Activated naive CD4-positive, alpha-beta T cell treated with anti-CD3 and anti-CD28 coated beads, Interleukin-2, amount 10 ng/mL, durations not matched to agents 7 days and 5 days (primary cell): ENCODE results near the gene UNC119B.

ENCODE experiments used
- CTCF ChIA-PET: fragments of 350-600 bp; sonication (Branson Sonifier 250); formaldehyde crosslinking; loops from one replicate; lab custom pipeline; 2021; ENCODE audit warnings: antibody characterized with exemption; lab: Charles Lee
- DNase-seq: peaks from one replicate; pipeline ENCODE4 v3.0.0-alpha.2; 2020
- H3K27ac Mint-ChIP-seq: one replicate; pipeline ENCODE4 v1.8.0; 2021; ENCODE audit warnings: mild to moderate bottlenecking, moderate library complexity, mixed read lengths
- H3K27me3 Mint-ChIP-seq: one replicate; pipeline ENCODE4 v1.8.0; 2021; ENCODE audit warnings: mild to moderate bottlenecking, mixed read lengths
- H3K36me3 Mint-ChIP-seq: one replicate; pipeline ENCODE4 v1.8.0; 2021; ENCODE audit warnings: mixed read lengths
- H3K4me1 Mint-ChIP-seq: one replicate; pipeline ENCODE4 v1.8.0; 2021; ENCODE audit warnings: mixed read lengths
- H3K4me3 Mint-ChIP-seq: one replicate; pipeline ENCODE4 v1.8.0; 2021; ENCODE audit warnings: mild to moderate bottlenecking, moderate library complexity, mixed read lengths
- H3K9me3 Mint-ChIP-seq: one replicate; pipeline ENCODE4 v1.8.0; 2021; ENCODE audit warnings: mixed read lengths

UNC119B gene

GRCh38 chr12:120678572-120678971, 31.7 kb upstream of the UNC119B start:
- Mint-ChIP-seq H3K4me3 (no peak overlapping the region), H3K27ac (peak overlapping the region; percentile 75), H3K4me1 (peaks cover 25% of the 10 kb centered on the region), H3K9me3 (no peaks in the 10 kb centered on the region), H3K27me3 (peaks cover 21% of the 10 kb centered on the region), H3K36me3 (no peaks in the 10 kb centered on the region)
- CTCF ChIA-PET, result interaction anchor here (1.0 to 1.4 kb wide), 2 partner anchors 29 to 32 kb away, joined by 3 to 8 read pairs; no protein-coding TSS in a partner anchor
- DNase-seq, result no peak

GRCh38 chr12:120680165-120680738, 30.0 kb upstream of the UNC119B start:
- Mint-ChIP-seq H3K36me3 (no peaks in the 10 kb centered on the region), H3K27ac (no peak overlapping the region), H3K4me3 (no peak overlapping the region), H3K4me1 (peaks cover 34% of the 10 kb centered on the region), H3K27me3 (peaks cover 11% of the 10 kb centered on the region), H3K9me3 (no peaks in the 10 kb centered on the region)
- no peak for DNase-seq
- CTCF ChIA-PET, result interaction anchor here (1.2 to 1.3 kb wide), 2 partner anchors 31 kb away, joined by 3 to 10 read pairs; no protein-coding TSS in a partner anchor

- Mint-ChIP-seq H3K27me3 (peaks cover 6% of the 10 kb centered on the region), H3K36me3 (peaks cover 1% of the 10 kb centered on the region), H3K4me1 (peaks cover 39% of the 10 kb centered on the region), H3K27ac (no peak overlapping the region), H3K9me3 (no peaks in the 10 kb centered on the region), H3K4me3 (peak overlapping the region; percentile 23)
- no peak for DNase-seq
- CTCF ChIA-PET, result interaction anchor here (0.7 kb wide), 1 partner anchor 237 kb away, joined by 3 read pairs; no protein-coding TSS in a partner anchor
These were observed 25.7 kb upstream of the UNC119B start for GRCh38 chr12:120684523-120684932.

GRCh38 chr12:120685522-120685921, 24.7 kb upstream of the UNC119B start:
- H3K36me3 Mint-ChIP-seq, result peaks cover 1% of the 10 kb centered on the region
- H3K4me1 Mint-ChIP-seq, result peaks cover 42% of the 10 kb centered on the region
- no peaks in the 10 kb centered on the region for H3K9me3 Mint-ChIP-seq
- H3K4me3 Mint-ChIP-seq, result peak overlapping the region; percentile 88
- H3K27me3 Mint-ChIP-seq, result no peaks in the 10 kb centered on the region
- H3K27ac Mint-ChIP-seq, result peak overlapping the region; percentile 33
- DNase-seq, result no peak
- CTCF ChIA-PET, result no interaction called here

- Mint-ChIP-seq H3K27ac (peak overlapping the region; percentile 93), H3K27me3 (no peaks in the 10 kb centered on the region), H3K4me3 (peak overlapping the region; percentile 88), H3K9me3 (no peaks in the 10 kb centered on the region), H3K4me1 (peaks cover 49% of the 10 kb centered on the region), H3K36me3 (peaks cover 4% of the 10 kb centered on the region)
- CTCF ChIA-PET, result interaction anchor here (1.0 to 2.4 kb wide), 2 partner anchors 38 to 103 kb away, joined by 3 to 29 read pairs; no protein-coding TSS in a partner anchor
- peak; percentile 99 for DNase-seq
These were observed 24.0 kb upstream of the UNC119B start for GRCh38 chr12:120686151-120686689.

GRCh38 chr12:120686690-120687577, 23.3 kb upstream of the UNC119B start, which contains the start of gene MLEC:
Gene MLEC, plus strand, starts transcription at chr12:120687149. Its CDS starts 148 bp downstream, at chr12:120687297.
- DNase-seq, result peak; percentile 99
- Mint-ChIP-seq H3K27me3 (no peaks in the 10 kb centered on the region), H3K4me1 (peaks cover 56% of the 10 kb centered on the region), H3K9me3 (no peaks in the 10 kb centered on the region), H3K36me3 (peaks cover 4% of the 10 kb centered on the region), H3K4me3 (peak within 1 kb of the TSS; percentile 90), H3K27ac (peak within 1 kb of the TSS; percentile 93)
- CTCF ChIA-PET, result interaction anchor here (0.5 to 2.4 kb wide), 4 partner anchors 39 to 126 kb away, joined by 3 to 29 read pairs (median 3); no protein-coding TSS in a partner anchor

GRCh38 chr12:120687578-120688289, 22.5 kb upstream of the UNC119B start:
- Mint-ChIP-seq H3K27ac (peak overlapping the region; percentile 69), H3K4me3 (peak overlapping the region; percentile 90), H3K4me1 (peaks cover 64% of the 10 kb centered on the region), H3K27me3 (no peaks in the 10 kb centered on the region), H3K9me3 (no peaks in the 10 kb centered on the region), H3K36me3 (peaks cover 10% of the 10 kb centered on the region)
- CTCF ChIA-PET, result interaction anchor here (0.6 to 2.4 kb wide), 8 partner anchors 13 to 284 kb away, joined by 3 to 29 read pairs (median 3); partner anchors contain the start of gene POP5
- DNase-seq, result peak; percentile 44

- Mint-ChIP-seq H3K36me3 (peaks cover 16% of the 10 kb centered on the region), H3K27me3 (no peaks in the 10 kb centered on the region), H3K4me3 (peak overlapping the region; percentile 90), H3K4me1 (peaks cover 72% of the 10 kb centered on the region), H3K27ac (peak overlapping the region; percentile 69), H3K9me3 (no peaks in the 10 kb centered on the region)
- CTCF ChIA-PET, result interaction anchor here (0.9 to 5.8 kb wide), 9 partner anchors 12 to 283 kb away, joined by 3 to 45 read pairs (median 4); partner anchors contain the start of gene POP5
- DNase-seq, result no peak
These were observed 21.7 kb upstream of the UNC119B start for GRCh38 chr12:120688527-120689071.

- Mint-ChIP-seq H3K36me3 (peaks cover 26% of the 10 kb centered on the region), H3K9me3 (no peaks in the 10 kb centered on the region), H3K4me3 (peak overlapping the region; percentile 90), H3K4me1 (peaks cover 73% of the 10 kb centered on the region), H3K27me3 (no peaks in the 10 kb centered on the region), H3K27ac (no peak overlapping the region)
- DNase-seq, result no peak
- CTCF ChIA-PET, result interaction anchor here (0.7 to 5.8 kb wide), 5 partner anchors 20 to 282 kb away, joined by 3 to 45 read pairs (median 4); partner anchors contain the start of gene POP5
These were observed 20.7 kb upstream of the UNC119B start for GRCh38 chr12:120689397-120690082.

- Mint-ChIP-seq H3K4me3 (no peak overlapping the region), H3K9me3 (no peaks in the 10 kb centered on the region), H3K27ac (no peak overlapping the region), H3K4me1 (peaks cover 68% of the 10 kb centered on the region), H3K27me3 (no peaks in the 10 kb centered on the region), H3K36me3 (peaks cover 31% of the 10 kb centered on the region)
- CTCF ChIA-PET, result interaction anchor here (1.5 to 5.8 kb wide), 2 partner anchors 19 to 42 kb away, joined by 4 to 45 read pairs; no protein-coding TSS in a partner anchor
- DNase-seq, result no peak
These were observed 20.2 kb upstream of the UNC119B start for GRCh38 chr12:120690083-120690450.

- CTCF ChIA-PET, result interaction anchor here (0.5 to 5.8 kb wide), 2 partner anchors 43 to 251 kb away, joined by 3 to 45 read pairs; no protein-coding TSS in a partner anchor
- Mint-ChIP-seq H3K27ac (no peak overlapping the region), H3K9me3 (no peaks in the 10 kb centered on the region), H3K27me3 (no peaks in the 10 kb centered on the region), H3K4me3 (no peak overlapping the region), H3K4me1 (peaks cover 59% of the 10 kb centered on the region), H3K36me3 (peaks cover 40% of the 10 kb centered on the region)
- DNase-seq, result no peak
These were observed 19.3 kb upstream of the UNC119B start for GRCh38 chr12:120690978-120691377.

- Mint-ChIP-seq H3K4me1 (peaks cover 59% of the 10 kb centered on the region), H3K27ac (peak overlapping the region; percentile 50), H3K36me3 (peaks cover 55% of the 10 kb centered on the region)
These were observed 17.7 kb upstream of the UNC119B start for GRCh38 chr12:120692524-120693033.

More at GRCh38 chr12:120692524-120693033, 17.7 kb upstream of the UNC119B start:
- H3K27me3 Mint-ChIP-seq, result no peaks in the 10 kb centered on the region
- CTCF ChIA-PET, result interaction anchor here (0.9 to 5.8 kb wide), 2 partner anchors 19 to 45 kb away, joined by 3 to 45 read pairs; no protein-coding TSS in a partner anchor
- H3K9me3 Mint-ChIP-seq, result no peaks in the 10 kb centered on the region
- H3K4me3 Mint-ChIP-seq, result no peak overlapping the region
- no peak for DNase-seq
